Measurements from ENCODE around the gene MGAT5. TPM values are rescaled to one million over a fixed set of nuclear protein-coding genes. Genes with fewer than 3 reads are reported as not detected.

The MGAT5 gene
- total RNA-seq, 2 experiments from 2014 or later: 48.5 to 54.3 TPM

DNA sequence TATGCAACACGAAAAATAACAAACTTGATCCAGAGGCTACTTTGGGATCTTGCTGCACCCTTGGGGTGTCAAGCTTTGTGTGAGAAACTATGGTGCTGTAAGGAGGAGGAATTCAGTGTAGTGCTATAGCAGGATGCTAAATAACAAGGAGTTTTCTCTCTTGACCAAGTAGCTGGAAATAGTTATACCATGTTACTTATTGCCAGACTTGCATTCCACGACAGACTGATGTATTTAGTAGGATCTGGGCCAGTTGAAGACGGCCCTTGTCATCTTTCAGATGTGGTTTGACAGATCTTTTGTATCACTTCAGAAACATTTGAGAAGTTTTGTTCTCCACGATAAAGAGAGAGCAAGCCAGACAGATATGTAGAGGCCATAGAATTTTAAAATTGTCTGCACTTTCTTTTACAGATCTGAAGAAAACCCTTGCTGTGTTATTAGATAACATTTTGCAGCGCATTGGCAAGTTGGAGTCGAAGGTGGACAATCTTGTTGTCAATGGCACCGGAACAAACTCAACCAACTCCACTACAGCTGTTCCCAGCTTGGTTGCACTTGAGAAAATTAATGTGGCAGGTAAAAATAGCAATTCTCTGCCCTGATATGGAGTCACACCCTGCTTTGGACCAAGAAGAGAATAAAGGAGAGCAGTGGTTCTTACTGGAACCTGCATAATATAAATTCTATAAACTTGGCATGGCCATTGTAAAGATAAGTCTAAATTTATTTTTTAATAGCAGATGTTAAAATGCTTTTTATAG, 16.3 kb downstream of the MGAT5 start:
- peaks cover 39% of the 10 kb centered on the region for H3K4me1 Mint-ChIP-seq (ENCODE audit: low read depth)
- POLR2A ChIA-PET: interaction anchor here (0.7 kb wide), 1 partner anchor 172 kb away, joined by 3 read pairs; no protein-coding TSS in a partner anchor
- H3K27ac Mint-ChIP-seq: no peak overlapping the region
- DNase-seq (no peak), ATAC-seq (no peak)
- H3K4me3 Mint-ChIP-seq: no peak overlapping the region
- H3K9me3 Mint-ChIP-seq (ENCODE audit: insufficient read depth): no peaks in the 10 kb centered on the region
- H3K36me3 Mint-ChIP-seq (ENCODE audit: low read depth): peaks cover 42% of the 10 kb centered on the region
- CTCF ChIA-PET: interaction anchor here (1.0 to 2.1 kb wide), 3 partner anchors 12 to 25 kb away, joined by 4 to 8 read pairs (median 7); no protein-coding TSS in a partner anchor
- no peaks in the 10 kb centered on the region for H3K27me3 Mint-ChIP-seq (ENCODE audit: low read depth)

GRCh38 chr2:134271758-134272157, 17.9 kb downstream of the MGAT5 start:
- Mint-ChIP-seq H3K9me3 (ENCODE audit: insufficient read depth) (no peaks in the 10 kb centered on the region), H3K27me3 (ENCODE audit: low read depth) (no peaks in the 10 kb centered on the region), H3K27ac (no peak overlapping the region), H3K4me3 (no peak overlapping the region), H3K36me3 (ENCODE audit: low read depth) (peaks cover 48% of the 10 kb centered on the region), H3K4me1 (ENCODE audit: low read depth) (peaks cover 40% of the 10 kb centered on the region)
- DNase-seq: no peak
- ChIA-PET CTCF (interaction anchor here (1.5 to 2.1 kb wide), 3 partner anchors 26 to 153 kb away, joined by 4 to 7 read pairs (median 7); no protein-coding TSS in a partner anchor), POLR2A (interaction anchor here (0.8 to 0.9 kb wide), 2 partner anchors 9 kb away, joined by 3 read pairs; no protein-coding TSS in a partner anchor)
- peak; percentile 47 for ATAC-seq

GRCh38 chr2:134272806-134273205, 18.9 kb downstream of the MGAT5 start:
- ATAC-seq: no peak
- Mint-ChIP-seq H3K4me1 (ENCODE audit: low read depth) (peaks cover 36% of the 10 kb centered on the region), H3K27ac (no peak overlapping the region), H3K4me3 (no peak overlapping the region), H3K27me3 (ENCODE audit: low read depth) (no peaks in the 10 kb centered on the region), H3K36me3 (ENCODE audit: low read depth) (peaks cover 52% of the 10 kb centered on the region), H3K9me3 (ENCODE audit: insufficient read depth) (no peaks in the 10 kb centered on the region)
- ChIA-PET CTCF (interaction anchor here (0.7 to 1.9 kb wide), 4 partner anchors 10 to 139 kb away, joined by 3 to 7 read pairs (median 3); partner anchors contain the start of gene MGAT5), POLR2A (no interaction called here)
- no peak for DNase-seq

GRCh38 chr2:134273256-134273983, 19.5 kb downstream of the MGAT5 start:
- DNase-seq: no peak
- H3K4me1 Mint-ChIP-seq (ENCODE audit: low read depth): peaks cover 36% of the 10 kb centered on the region

GRCh38 chr2:134274121-134274520, 20.2 kb downstream of the MGAT5 start:
- H3K9me3 Mint-ChIP-seq (ENCODE audit: insufficient read depth): no peaks in the 10 kb centered on the region
- peaks cover 35% of the 10 kb centered on the region for H3K4me1 Mint-ChIP-seq (ENCODE audit: low read depth)
- no peak overlapping the region for H3K4me3 Mint-ChIP-seq
- DNase-seq: no peak
- CTCF ChIA-PET: interaction anchor here (0.9 to 1.8 kb wide), 2 partner anchors 9 to 177 kb away, joined by 3 read pairs; no protein-coding TSS in a partner anchor
- no peak overlapping the region for H3K27ac Mint-ChIP-seq
- ATAC-seq: no peak
- no peaks in the 10 kb centered on the region for H3K27me3 Mint-ChIP-seq (ENCODE audit: low read depth)
- peaks cover 63% of the 10 kb centered on the region for H3K36me3 Mint-ChIP-seq (ENCODE audit: low read depth)
- POLR2A ChIA-PET: no interaction called here

More at GRCh38 chr2:134273256-134273983, 19.5 kb downstream of the MGAT5 start:
- Mint-ChIP-seq H3K36me3 (ENCODE audit: low read depth) (peaks cover 56% of the 10 kb centered on the region), H3K27ac (no peak overlapping the region), H3K27me3 (ENCODE audit: low read depth) (no peaks in the 10 kb centered on the region), H3K4me3 (no peak overlapping the region), H3K9me3 (ENCODE audit: insufficient read depth) (no peaks in the 10 kb centered on the region)
- no peak for ATAC-seq
- POLR2A ChIA-PET: interaction anchor here (0.7 kb wide), 1 partner anchor 48 kb away, joined by 3 read pairs; no protein-coding TSS in a partner anchor
- CTCF ChIA-PET: interaction anchor here (0.7 to 1.9 kb wide), 3 partner anchors 10 to 138 kb away, joined by 3 to 7 read pairs (median 3); partner anchors contain the start of gene MGAT5

- Mint-ChIP-seq H3K27me3 (ENCODE audit: low read depth) (no peaks in the 10 kb centered on the region), H3K36me3 (ENCODE audit: low read depth) (peaks cover 56% of the 10 kb centered on the region), H3K4me1 (ENCODE audit: low read depth) (peaks cover 32% of the 10 kb centered on the region), H3K4me3 (no peak overlapping the region), H3K27ac (no peak overlapping the region), H3K9me3 (ENCODE audit: insufficient read depth) (no peaks in the 10 kb centered on the region)
- ChIA-PET POLR2A (no interaction called here), CTCF (interaction anchor here (0.9 to 1.4 kb wide), 2 partner anchors 137 to 176 kb away, joined by 3 to 5 read pairs; no protein-coding TSS in a partner anchor)
- no peak for DNase-seq
- no peak for ATAC-seq
Measured at GRCh38 chr2:134275058-134275862, 21.4 kb downstream of the MGAT5 start.

DNA sequence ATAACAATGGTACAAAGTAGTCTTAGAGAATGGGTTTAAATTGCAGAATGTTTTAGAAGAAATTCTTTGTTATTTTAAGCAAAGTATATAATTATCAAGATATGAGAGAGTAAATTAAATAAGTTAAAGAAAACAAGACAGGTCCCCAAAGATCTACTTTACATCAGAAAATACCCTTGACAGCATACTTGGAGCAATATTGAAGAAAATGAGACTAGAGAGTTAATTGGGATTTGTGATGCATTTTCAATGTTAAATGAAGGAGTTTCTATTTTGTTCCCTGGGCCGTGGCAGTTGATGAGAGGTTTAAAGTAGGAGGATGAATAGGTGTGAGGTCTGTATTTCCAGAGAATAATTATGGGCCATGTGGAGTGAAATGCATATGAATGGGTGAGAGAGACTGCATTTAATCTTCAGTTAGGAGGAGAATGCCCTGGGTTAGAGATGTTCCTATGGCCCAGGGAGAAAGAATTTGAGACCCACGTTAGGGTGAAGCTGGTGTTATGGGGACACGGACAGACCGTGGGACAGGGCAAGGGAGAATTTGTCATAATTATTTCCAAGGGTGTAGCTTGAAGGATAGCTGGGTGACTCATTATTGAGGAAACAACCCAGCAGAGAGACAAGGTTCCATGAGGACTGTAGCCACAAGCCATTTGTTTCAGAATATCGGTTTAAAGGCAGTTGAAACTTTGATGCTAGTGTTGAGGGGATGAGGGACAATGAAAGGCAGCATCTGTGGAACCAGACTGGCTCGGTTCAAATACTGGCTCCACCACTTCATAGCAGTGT, 22.7 kb downstream of the MGAT5 start:
- Mint-ChIP-seq H3K9me3 (ENCODE audit: insufficient read depth) (no peaks in the 10 kb centered on the region), H3K36me3 (ENCODE audit: low read depth) (peaks cover 49% of the 10 kb centered on the region), H3K27me3 (ENCODE audit: low read depth) (no peaks in the 10 kb centered on the region), H3K27ac (no peak overlapping the region), H3K4me1 (ENCODE audit: low read depth) (peaks cover 34% of the 10 kb centered on the region), H3K4me3 (no peak overlapping the region)
- ChIA-PET CTCF (no interaction called here), POLR2A (no interaction called here)
- ATAC-seq: no peak
- no peak for DNase-seq

DNA sequence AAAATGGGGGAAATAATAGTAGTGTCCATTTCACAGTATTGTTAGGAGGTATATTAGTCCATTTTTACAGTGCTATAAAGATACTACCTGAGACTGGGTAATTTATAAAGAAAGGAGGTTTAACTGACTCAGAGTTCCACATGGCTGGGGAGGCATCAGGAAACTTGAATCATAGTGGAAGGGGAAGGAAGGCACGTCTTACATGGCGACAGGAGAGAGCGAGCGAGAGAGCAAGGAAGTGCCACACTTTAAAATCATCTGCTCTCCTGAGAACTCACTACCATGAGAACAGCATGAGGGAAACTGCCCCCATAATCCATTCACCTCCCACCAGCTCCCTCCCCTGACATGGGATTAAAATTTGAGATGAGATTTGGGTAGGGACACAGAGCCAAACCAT, 23.4 kb downstream of the MGAT5 start:
- Mint-ChIP-seq H3K27ac (no peak overlapping the region), H3K4me3 (no peak overlapping the region), H3K27me3 (ENCODE audit: low read depth) (no peaks in the 10 kb centered on the region), H3K36me3 (ENCODE audit: low read depth) (peaks cover 43% of the 10 kb centered on the region), H3K9me3 (ENCODE audit: insufficient read depth) (no peaks in the 10 kb centered on the region), H3K4me1 (ENCODE audit: low read depth) (peaks cover 35% of the 10 kb centered on the region)
- ATAC-seq (no peak), DNase-seq (no peak)
- ChIA-PET CTCF (interaction anchor here (0.6 to 1.0 kb wide), 2 partner anchors 25 to 42 kb away, joined by 3 read pairs; no protein-coding TSS in a partner anchor), POLR2A (no interaction called here)

- ChIA-PET CTCF (interaction anchor here (1.7 to 2.9 kb wide), 2 partner anchors 33 to 138 kb away, joined by 4 to 12 read pairs; no protein-coding TSS in a partner anchor), POLR2A (no interaction called here)
- Mint-ChIP-seq H3K36me3 (ENCODE audit: low read depth) (peaks cover 32% of the 10 kb centered on the region), H3K4me3 (no peak overlapping the region), H3K27ac (no peak overlapping the region), H3K4me1 (ENCODE audit: low read depth) (peaks cover 46% of the 10 kb centered on the region), H3K27me3 (ENCODE audit: low read depth) (no peaks in the 10 kb centered on the region), H3K9me3 (ENCODE audit: insufficient read depth) (no peaks in the 10 kb centered on the region)
- ATAC-seq: no peak
- no peak for DNase-seq
Measured at GRCh38 chr2:134278553-134278952, 24.7 kb downstream of the MGAT5 start.

DNA sequence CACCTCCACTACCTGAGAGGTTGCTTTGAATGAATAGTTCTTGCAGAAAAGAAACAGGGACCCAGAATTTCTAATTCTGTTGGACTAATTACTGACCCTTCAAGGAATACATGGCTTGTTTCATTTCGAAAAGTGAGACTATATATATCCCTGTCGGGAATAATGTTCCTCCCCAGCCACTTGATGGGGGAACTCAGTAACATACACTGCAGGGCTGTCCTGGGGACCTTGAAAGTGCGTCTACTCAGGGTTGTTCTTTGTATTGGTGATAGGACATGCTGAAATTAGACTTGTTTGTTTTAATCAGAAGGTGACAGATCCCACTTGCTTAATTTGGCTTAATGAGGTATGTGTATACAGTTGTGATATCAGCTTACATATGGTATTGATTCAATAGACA, 25.5 kb downstream of the MGAT5 start:
- H3K27ac Mint-ChIP-seq: no peak overlapping the region
- no peak for ATAC-seq
- peaks cover 29% of the 10 kb centered on the region for H3K36me3 Mint-ChIP-seq (ENCODE audit: low read depth)
- ChIA-PET POLR2A (no interaction called here), CTCF (interaction anchor here (2.9 kb wide), 1 partner anchor 34 kb away, joined by 12 read pairs; no protein-coding TSS in a partner anchor)
- no peak for DNase-seq
- no peaks in the 10 kb centered on the region for H3K9me3 Mint-ChIP-seq (ENCODE audit: insufficient read depth)
- peaks cover 50% of the 10 kb centered on the region for H3K4me1 Mint-ChIP-seq (ENCODE audit: low read depth)
- no peak overlapping the region for H3K4me3 Mint-ChIP-seq
- H3K27me3 Mint-ChIP-seq (ENCODE audit: low read depth): no peaks in the 10 kb centered on the region

Data from activated CD8-positive, alpha-beta T cell treated with anti-CD3 and anti-CD28 coated beads, Interleukin-2, amount 10 ng/mL, durations not matched to agents 7 days and 5 days (primary cell).